HCT116 (cell line): Measurements from ENCODE around the gene RNF121.

Experiments used
- CBX3 ChIP-seq: IDR thresholded peaks from 2 replicates; pipeline ENCODE4 v1.6.1; 2012; ENCODE audit warnings: low read depth
- EZH2 ChIP-seq: fragments of 200-600 bp; sonication (generic); IDR thresholded peaks from 2 replicates; pipeline ENCODE4 v1.6.1; 2017; ENCODE audit warnings: antibody characterized with exemption, mixed run types
- MAX ChIP-seq: IDR thresholded peaks from 2 replicates; pipeline ENCODE4 v1.6.1; 2012
- POLR2AphosphoS5 ChIP-seq: IDR thresholded peaks from 2 replicates; pipeline ENCODE4 v1.6.1; 2011; ENCODE audit warnings: mild to moderate bottlenecking, low read depth, low read length, moderate library complexity
- RAD21 ChIP-seq: IDR thresholded peaks from 2 replicates; pipeline ENCODE4 v1.6.1; 2012; ENCODE audit warnings: low read depth, mild to moderate bottlenecking
- TCF7L2 ChIP-seq: IDR thresholded peaks from 2 replicates; pipeline ENCODE4 v1.7.0; 2011; ENCODE audit warnings: borderline replicate concordance, inconsistent platforms; ENCODE audit not compliant: insufficient read depth, insufficient read length; ENCODE audit errors: extremely low read depth
- YY1 ChIP-seq: IDR thresholded peaks from 2 replicates; pipeline ENCODE4 v1.6.1; 2011; ENCODE audit warnings: low read length, low read depth, moderate library complexity, mild to moderate bottlenecking; ENCODE audit not compliant: insufficient replicate concordance; ENCODE audit errors: extremely low read depth
- TF ChIP-seq, protein P1 (sequence below), 3 experiments: fragments of 200-600 bp in 1 of 3; sonication (generic) in 1 of 3; IDR thresholded peaks in 2 of 3; conservative IDR thresholded peaks in 1 of 3; 2 replicates each; pipeline ENCODE4 v1.5.1; 2012 to 2017; ENCODE audit warnings: low read depth in 2 of 3, low read length in 2 of 3, antibody characterized with exemption in 1 of 3, borderline replicate concordance in 1 of 3, control low read depth in 1 of 3, mild to moderate bottlenecking in 1 of 3, mixed read lengths in 1 of 3, mixed run types in 1 of 3, moderate library complexity in 1 of 3; ENCODE audit not compliant: insufficient read depth in 1 of 3

- TF ChIP-seq EZH2 (no peak), POLR2AphosphoS5 (no peak), CBX3 (no peak), TCF7L2 (no peak), YY1 (no peak), RAD21 (no peak), MAX (no peak)
- TF ChIP-seq, protein P1, sequence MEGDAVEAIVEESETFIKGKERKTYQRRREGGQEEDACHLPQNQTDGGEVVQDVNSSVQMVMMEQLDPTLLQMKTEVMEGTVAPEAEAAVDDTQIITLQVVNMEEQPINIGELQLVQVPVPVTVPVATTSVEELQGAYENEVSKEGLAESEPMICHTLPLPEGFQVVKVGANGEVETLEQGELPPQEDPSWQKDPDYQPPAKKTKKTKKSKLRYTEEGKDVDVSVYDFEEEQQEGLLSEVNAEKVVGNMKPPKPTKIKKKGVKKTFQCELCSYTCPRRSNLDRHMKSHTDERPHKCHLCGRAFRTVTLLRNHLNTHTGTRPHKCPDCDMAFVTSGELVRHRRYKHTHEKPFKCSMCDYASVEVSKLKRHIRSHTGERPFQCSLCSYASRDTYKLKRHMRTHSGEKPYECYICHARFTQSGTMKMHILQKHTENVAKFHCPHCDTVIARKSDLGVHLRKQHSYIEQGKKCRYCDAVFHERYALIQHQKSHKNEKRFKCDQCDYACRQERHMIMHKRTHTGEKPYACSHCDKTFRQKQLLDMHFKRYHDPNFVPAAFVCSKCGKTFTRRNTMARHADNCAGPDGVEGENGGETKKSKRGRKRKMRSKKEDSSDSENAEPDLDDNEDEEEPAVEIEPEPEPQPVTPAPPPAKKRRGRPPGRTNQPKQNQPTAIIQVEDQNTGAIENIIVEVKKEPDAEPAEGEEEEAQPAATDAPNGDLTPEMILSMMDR (IDR thresholded peaks at IDR 0.05 in 2 of 3, conservative IDR thresholded peaks at IDR 0.05 in 1 of 3; ENCODE audit: borderline replicate concordance in 1 of 3, insufficient read depth in 1 of 3, low read depth in 2 of 3, low read length in 2 of 3) = no peak
Measured at GRCh38 chr11:71988050-71988449, 59.2 kb downstream of the RNF121 start.
